ENCODE results near the gene RHBDD1. TPM values are rescaled to one million over a fixed set of nuclear protein-coding genes. Genes with fewer than 3 reads are reported as not detected.
A peak's percentile ranks its signal among the peaks of the same experiment; 100 is the strongest.

Gene RHBDD1, protein sequence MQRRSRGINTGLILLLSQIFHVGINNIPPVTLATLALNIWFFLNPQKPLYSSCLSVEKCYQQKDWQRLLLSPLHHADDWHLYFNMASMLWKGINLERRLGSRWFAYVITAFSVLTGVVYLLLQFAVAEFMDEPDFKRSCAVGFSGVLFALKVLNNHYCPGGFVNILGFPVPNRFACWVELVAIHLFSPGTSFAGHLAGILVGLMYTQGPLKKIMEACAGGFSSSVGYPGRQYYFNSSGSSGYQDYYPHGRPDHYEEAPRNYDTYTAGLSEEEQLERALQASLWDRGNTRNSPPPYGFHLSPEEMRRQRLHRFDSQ
- 10 to 100 TPM; 22.9 to 34.1 (median 25.5) TPM for polyA plus RNA-seq (ENCODE audit: insufficient read length in 4 of 4)

GRCh38 chr2:226835796-226836547 lies at the start of gene RHBDD1:
Gene RHBDD1 (plus strand): TSS chr2:226836054. CDS start chr2:226864694, 28,640 bp downstream.
- DNase-seq (ENCODE audit: low read depth in 4 of 4, low spot score in 3 of 4): peak; percentile 85 to 88 (median 87)

DNA sequence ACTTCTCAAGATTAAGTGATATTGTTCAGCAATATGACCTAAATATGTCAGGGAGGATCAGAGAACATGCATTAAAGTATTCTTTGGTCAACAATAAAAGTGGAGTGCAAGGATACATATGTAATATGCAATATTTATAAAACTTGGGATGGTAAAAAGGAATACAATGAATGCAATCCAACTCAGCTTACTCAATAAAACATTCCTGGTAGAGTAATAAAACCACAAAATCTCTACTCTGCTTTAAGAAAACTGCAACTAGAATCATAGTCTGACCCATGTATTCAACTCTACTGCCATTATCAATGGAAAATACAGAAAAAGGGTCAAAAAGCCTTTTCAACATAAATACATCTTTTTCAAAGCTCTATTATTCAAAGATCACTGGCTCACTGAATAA lies 47.8 kb upstream of the RHBDD1 start:
- no peak for DNase-seq (ENCODE audit: low read depth in 4 of 4, low spot score in 3 of 4)

DNA sequence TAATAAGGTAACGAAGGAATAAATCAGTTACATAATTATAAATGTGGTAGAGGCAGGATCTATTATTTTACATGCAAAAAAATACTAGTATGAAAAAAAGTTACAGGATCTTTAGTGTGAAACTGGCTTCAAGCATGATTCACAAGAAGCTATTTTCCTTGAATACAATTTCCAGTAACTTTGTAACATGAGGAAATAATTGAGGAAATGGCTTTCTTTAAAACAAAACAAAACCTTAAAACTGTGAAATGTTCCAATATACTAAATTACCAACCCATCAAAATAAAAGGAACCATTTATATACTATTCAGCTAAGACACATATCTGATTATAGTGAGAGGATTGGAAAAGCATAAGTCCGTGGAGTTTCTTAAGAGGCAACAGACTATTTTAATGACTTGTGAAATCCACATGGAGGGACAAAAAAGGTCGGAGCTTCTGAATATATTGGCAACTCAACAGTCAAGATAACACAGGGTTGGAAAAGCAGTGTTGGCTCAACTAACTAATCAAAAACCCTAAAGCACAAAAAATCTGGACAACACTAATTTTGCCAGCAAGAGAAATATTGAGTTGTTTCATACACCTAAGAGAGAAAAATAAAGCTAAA lies 46.9 kb upstream of the RHBDD1 start:
- no peak for DNase-seq (ENCODE audit: low read depth in 4 of 4, low spot score in 3 of 4)

GRCh38 chr2:226790011-226790410 lies 45.8 kb upstream of the RHBDD1 start:
- no peak for DNase-seq (ENCODE audit: low read depth in 4 of 4, low spot score in 3 of 4)

- DNase-seq (ENCODE audit: low read depth in 4 of 4, low spot score in 3 of 4): no peak
Observed at GRCh38 chr2:226790431-226790830, 45.4 kb upstream of the RHBDD1 start.

DNA sequence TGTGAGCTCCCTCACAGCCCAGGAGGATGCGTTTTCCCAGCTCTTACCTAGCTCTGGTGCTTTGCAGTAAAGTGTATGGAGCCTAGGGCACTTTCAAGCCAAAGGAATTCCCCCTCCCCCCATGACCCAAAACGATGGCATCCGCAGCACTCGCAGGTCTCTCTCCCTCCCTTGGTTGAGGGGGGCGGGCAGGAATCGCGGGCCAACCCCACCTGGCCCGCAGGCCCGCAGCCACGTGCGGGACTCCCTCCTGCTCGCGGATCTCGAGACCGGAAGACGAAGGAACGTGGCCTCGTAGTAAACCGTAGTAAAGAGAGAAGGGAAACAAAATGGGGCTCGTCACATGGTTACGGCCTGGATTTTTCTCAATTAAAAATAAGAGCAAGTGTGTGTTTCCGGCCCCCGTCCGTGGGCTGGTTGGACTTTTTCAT lies 44.8 kb upstream of the RHBDD1 start:
- DNase-seq (ENCODE audit: low read depth in 4 of 4, low spot score in 3 of 4): no peak

- peak in 2 of 4 donors; percentile 69 to 74 for DNase-seq (ENCODE audit: low read depth in 4 of 4, low spot score in 3 of 4)
Observed at GRCh38 chr2:226791487-226792081, 44.3 kb upstream of the RHBDD1 start.

GRCh38 chr2:226792155-226792881 lies 43.5 kb upstream of the RHBDD1 start:
- DNase-seq (ENCODE audit: low read depth in 4 of 4, low spot score in 3 of 4): no peak

DNA sequence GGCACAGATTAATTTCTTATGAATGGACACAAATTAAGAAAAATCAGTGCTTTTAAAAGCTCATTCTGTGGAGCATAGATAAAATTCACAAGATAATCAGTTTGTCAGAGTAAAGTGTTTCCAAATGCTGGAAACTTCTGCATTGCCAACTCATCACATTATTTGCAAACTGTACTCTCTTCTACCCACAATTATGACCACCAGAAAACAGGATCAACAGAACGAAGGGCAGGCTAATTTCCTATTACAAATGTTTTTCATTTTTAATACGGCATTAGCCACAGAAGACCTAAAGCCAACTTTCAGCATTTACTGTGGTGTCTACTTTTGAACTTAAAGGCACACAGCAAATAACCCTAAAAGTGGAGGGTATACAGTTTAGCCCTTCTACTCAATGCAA lies 42.2 kb upstream of the RHBDD1 start:
- DNase-seq (ENCODE audit: low read depth in 4 of 4, low spot score in 3 of 4): no peak

DNA sequence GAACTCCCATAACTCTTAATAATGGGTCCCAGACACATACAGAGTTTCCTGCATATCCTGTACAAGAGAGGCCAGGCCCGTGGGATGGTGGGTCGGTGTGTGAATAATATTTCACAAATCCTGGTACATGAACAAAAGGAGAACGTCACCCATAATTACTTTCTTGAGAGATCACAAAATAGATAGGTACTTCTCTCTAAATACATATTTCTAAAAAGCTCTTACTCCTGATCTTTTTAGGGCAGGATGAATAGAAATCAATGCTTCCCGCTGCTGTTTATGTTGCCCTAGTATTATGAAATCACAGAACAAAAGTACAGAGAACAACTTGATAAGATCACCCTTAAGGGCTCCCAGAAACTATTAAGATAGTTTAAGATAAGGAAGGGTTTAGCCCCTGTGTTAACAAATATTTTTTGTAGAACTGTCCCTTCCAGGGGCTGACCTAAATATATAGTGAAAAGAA lies 41.6 kb upstream of the RHBDD1 start:
- DNase-seq (ENCODE audit: low read depth in 4 of 4, low spot score in 3 of 4): no peak

DNA sequence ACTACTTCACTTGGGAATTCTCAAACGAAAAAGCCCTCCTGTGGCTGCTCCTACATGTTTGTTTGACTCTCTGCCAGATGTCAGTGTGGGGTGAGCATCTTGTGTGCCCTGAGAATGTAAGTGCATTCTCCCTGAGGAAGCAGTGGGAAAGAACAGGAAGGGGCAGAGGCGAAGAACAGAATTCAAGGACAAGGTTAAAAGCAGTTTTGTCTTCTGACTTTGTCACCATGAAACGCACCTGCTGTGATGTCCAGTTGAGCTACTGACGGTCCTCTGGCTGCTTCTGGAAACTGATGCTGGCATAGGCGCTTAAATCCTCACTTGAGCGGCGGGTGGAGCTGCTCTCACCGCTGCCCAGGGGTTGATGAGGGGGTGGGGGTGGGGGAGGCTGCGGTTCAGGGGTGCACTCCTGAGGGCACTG lies 41.1 kb upstream of the RHBDD1 start:
- no peak for DNase-seq (ENCODE audit: low read depth in 4 of 4, low spot score in 3 of 4)

DNA sequence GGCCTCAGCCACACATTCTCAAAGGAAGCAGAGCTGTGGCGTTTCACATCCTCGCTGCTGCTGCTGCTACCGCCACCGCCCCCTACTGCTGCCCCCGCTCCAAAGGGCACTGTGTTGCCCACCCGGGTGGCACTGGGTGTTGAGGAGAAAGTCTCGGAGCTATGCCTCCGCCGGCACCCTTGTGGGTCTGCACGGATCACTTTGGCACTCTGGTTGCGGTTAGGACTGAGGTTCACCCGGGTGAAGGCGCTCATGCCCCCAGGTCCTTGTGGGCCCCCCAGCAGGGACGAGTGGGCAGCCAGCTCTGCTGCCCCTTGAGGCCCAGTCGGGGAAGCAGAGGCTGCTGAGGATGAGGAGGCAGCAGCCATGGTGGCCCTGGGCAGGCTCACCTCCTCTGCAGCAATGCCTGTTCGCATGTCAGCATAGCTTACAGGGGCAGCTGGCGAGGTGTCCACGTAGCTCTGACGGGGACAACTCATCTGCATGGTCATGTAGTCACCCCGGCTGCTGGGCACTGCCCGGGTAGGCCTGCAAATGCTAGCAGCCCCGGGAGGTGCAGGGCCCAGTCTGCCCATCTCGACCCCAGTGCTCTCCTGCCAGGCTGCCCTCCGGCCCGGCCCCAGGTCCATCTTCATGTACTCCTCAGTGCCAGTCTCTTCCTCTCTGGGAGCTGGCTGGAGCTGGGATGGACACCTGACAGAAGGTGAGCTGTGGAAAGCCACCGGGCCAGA lies 40.4 kb upstream of the RHBDD1 start:
- DNase-seq (ENCODE audit: low read depth in 4 of 4, low spot score in 3 of 4): no peak

- no peak for DNase-seq (ENCODE audit: low read depth in 4 of 4, low spot score in 3 of 4)
Observed at GRCh38 chr2:226796012-226796839, 39.6 kb upstream of the RHBDD1 start.

DNA sequence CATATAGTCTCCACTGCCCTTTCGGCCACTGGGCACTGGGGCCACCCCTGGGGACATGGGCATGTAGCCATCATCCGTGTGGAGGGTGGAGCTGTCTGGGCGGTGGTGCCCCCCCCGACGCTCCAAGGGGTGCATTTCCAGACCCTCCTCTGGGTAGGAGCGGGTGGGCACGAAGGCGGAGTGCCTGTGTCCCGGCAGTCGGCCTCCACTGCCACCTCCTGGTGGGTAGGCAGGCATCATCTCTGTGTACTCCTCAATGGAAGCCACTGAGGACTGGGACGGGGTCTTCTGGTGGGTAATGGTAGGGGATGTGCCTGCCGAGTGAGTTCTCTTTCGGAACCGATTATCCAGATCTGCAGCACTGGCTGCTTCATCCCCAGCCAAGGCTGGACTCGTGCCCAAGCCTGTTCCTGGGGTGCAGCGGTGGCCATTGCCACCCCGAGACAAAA lies 39.0 kb upstream of the RHBDD1 start:
- no peak for DNase-seq (ENCODE audit: low read depth in 4 of 4, low spot score in 3 of 4)

DNA sequence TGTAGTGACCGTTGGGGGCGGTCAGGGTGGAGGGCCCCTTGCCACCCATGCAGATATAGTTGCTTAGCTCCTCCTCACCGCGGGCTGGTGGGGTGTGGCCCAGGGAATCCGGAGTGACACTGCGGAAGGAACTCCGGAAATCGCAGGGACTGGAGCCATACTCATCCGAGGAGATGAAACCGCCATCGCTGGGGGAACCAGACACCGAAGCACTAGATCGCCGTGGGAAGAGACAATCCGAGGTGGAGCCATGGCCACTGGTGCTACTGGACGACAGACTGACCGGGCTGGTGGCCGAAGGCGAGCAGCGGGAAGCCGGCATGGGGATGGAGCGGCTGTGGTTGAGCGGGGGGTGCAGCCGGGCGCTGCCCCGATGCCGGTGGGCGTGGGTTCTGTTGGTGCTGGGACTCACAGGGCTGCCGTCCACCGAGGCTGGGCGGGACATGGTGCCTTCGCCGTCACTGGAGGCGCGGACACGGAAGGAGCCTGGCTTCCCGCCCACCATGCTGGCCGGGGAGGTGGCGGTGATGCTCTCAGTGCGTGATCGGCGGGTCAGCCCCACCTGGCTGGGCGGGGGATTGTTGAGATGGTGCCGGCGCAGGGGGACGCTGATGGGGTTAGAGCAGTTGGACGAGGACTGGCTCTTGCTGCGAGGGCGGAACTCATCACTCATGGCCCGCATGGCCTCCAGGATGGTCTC lies 38.4 kb upstream of the RHBDD1 start:
- DNase-seq (ENCODE audit: low read depth in 4 of 4, low spot score in 3 of 4): no peak

- DNase-seq (ENCODE audit: low read depth in 4 of 4, low spot score in 3 of 4): no peak
Observed at GRCh38 chr2:226797989-226798421, 37.8 kb upstream of the RHBDD1 start.

GRCh38 chr2:226798422-226799210 lies 37.2 kb upstream of the RHBDD1 start:
- DNase-seq (ENCODE audit: low read depth in 4 of 4, low spot score in 3 of 4): no peak

Measured in left renal pelvis (tissue), 4 donors.